Measurements from ENCODE around the gene THADA.

Gene THADA

DNA sequence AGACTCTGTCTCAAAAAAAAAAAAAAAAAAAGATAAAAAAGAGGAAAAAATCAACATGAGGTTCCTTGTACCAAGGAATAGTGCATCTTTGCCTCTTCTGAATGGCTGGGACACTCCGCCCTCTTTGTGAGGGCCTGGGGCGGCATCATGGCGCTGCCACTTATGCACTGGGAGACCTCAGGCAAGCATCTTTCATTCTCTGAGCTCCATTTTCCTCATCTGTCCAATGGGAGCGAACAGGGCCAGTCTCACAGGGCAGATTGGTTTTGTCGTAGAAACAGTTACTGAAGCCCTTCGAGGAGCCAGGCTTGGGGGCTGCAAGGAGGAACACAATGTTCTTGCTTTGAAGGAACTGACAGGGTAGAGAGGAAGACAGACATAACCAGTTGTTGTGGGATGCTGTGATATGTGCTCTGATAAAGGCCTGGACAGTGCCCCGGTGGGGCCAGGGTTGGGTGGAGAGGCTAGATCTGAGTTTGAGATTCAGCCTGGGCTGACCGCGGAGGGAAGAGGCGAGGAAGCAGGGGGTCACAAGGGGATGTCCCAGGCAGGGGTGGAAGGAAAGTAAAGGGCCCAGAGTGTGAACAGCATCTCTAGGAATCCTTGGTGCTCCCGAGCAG lies 383.5 kb downstream of the THADA start:
- Histone ChIP-seq H3K36me3 (ENCODE audit: control insufficient read depth, insufficient read depth, low read length) (no peaks in the 10 kb centered on the region), H3K4me3 (ENCODE audit: low read length) (no peak overlapping the region)

DNA sequence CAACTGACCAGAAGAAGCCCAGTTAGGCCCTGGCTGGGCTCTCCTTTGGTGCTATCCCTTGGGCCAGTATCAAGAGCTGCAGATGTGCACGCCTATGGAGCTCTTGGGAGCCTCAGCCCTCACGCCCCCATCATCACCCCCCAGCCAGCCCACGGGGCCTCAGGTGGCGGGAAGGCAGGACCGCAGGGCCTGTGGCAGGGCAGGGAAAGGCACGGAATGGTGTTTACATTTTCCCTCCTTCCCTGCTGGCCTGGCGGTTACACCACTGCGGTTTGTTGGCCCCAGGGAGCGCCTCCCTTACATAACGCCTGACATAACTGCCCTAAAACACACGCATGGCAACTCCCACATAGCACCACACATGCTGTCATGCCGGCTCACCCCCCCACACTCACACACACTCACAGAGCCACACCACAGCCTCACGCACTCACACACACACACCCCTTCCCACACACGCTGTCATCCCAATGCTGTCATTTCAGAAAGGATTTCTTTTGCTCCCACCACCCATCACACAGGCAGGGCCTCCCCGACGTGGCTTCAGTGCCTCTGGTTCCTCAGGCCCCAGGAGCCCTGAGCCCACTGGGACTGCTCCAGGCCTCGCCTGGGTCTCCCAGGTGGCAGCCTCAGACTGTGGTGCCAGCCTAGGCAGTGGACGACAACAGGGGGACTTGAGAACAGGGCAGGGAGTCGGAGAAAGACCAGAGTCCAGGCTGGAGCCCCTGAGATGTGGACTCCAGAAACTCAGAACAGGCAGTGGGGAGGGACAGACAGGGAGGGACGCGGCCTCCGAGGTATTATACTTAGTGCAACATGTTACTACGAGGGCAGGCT lies 385.2 kb downstream of the THADA start:
- no peaks in the 10 kb centered on the region for H3K9me3 ChIP-seq (ENCODE audit: control insufficient read depth, low read length)
- no peak overlapping the region for H3K4me3 ChIP-seq (ENCODE audit: low read length)
- no peaks in the 10 kb centered on the region for H3K36me3 ChIP-seq (ENCODE audit: control insufficient read depth, insufficient read depth, low read length)
- H3K27me3 ChIP-seq (ENCODE audit: control insufficient read depth, insufficient read depth, low read length): no peaks in the 10 kb centered on the region
- H3K9ac ChIP-seq (ENCODE audit: low read length): peak overlapping the region; percentile 41
- peaks cover 44% of the 10 kb centered on the region for H3K4me1 ChIP-seq (ENCODE audit: control insufficient read depth, insufficient read depth, low read length)

More for the DNA sequence above, 383.5 kb downstream of the THADA start:
- H3K4me1 ChIP-seq (ENCODE audit: control insufficient read depth, insufficient read depth, low read length): peaks cover 44% of the 10 kb centered on the region
- H3K27me3 ChIP-seq (ENCODE audit: control insufficient read depth, insufficient read depth, low read length): no peaks in the 10 kb centered on the region
- H3K9me3 ChIP-seq (ENCODE audit: control insufficient read depth, low read length): no peaks in the 10 kb centered on the region
- no peak overlapping the region for H3K9ac ChIP-seq (ENCODE audit: low read length)

DNA sequence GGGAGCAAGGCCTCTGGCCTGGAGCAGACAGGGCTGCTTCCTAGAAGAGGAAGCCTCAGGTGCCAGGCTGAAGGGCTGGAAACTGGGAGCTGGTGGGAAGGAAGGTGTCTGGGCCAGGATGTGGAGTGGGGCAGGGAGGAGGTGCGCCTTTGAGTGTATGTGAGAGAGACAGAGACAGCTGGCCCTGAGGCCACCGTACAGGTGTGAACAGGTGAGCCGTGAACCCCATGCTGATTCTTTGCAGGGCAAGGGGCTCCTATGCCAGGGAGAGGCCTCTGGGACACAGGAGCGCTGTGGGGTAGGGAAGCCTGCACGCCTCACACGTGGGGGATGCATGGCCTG lies 385.7 kb downstream of the THADA start:
- Histone ChIP-seq H3K9ac (ENCODE audit: low read length) (peak overlapping the region; percentile 41), H3K4me3 (ENCODE audit: low read length) (no peak overlapping the region), H3K27me3 (ENCODE audit: control insufficient read depth, insufficient read depth, low read length) (no peaks in the 10 kb centered on the region), H3K36me3 (ENCODE audit: control insufficient read depth, insufficient read depth, low read length) (no peaks in the 10 kb centered on the region), H3K9me3 (ENCODE audit: control insufficient read depth, low read length) (no peaks in the 10 kb centered on the region), H3K4me1 (ENCODE audit: control insufficient read depth, insufficient read depth, low read length) (peaks cover 44% of the 10 kb centered on the region)

DNA sequence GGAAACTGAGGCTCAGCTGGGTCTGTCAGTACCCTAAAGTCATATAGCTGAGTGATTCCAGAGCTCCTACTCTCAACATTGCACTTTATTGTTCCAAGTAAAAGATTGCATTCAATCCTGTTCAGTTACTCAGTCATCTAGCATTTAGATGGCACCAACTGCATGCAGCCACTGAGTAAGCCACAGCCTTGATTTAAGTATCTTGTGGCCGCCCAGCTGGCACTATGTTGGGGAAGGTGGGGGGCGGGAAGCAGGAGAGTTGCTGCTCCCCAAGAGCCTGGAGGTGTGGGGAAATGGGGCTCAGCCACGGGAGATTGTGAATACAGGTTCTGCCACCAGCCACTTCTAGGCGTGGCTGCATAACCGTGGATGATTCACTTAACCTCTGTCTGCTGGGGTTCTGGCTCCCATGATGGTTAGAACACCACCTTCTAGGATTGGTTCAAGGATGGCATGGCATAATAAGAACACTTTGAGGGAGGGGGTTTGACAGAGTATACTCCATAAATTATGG lies 386.6 kb downstream of the THADA start:
- Histone ChIP-seq H3K9ac (ENCODE audit: low read length) (no peak overlapping the region), H3K27me3 (ENCODE audit: control insufficient read depth, insufficient read depth, low read length) (no peaks in the 10 kb centered on the region)

DNA sequence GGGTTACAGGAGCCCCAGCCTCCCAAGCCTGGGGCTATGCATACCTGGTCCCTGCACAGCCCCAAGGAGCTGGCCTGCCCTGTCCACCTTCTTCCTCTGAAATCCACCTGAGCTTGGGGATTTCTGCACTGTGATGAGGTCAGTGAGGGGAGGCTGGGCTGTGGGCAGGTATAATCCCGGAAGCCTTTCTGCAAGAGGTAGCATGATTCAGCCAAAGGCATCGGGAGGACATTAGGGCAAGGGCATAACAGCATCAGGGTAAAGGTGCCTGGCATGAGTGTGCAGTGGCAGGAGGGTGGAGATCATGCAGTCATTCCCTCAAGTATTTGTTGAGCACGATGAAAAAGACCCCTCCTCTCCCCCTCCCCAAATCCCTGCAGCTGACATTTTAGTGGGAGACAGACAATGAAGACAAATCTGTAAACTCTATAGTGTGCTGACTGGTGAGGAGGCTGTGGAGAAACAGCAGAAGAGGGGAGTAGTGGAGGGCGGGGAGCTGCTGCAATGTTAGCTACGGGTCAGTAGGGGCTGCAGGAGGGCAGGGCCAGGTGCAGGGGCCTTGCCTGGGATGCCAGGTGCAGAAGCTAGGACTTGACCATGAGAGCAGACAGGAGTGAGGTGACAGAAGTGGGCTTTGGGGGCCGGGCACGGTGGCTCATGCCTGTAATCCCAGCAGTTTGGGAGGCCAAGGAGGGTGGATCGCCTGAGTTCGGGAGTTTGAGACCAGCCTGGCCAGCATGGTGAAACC lies 388.1 kb downstream of the THADA start:
- Histone ChIP-seq H3K9ac (ENCODE audit: low read length) (no peak overlapping the region), H3K36me3 (ENCODE audit: control insufficient read depth, insufficient read depth, low read length) (no peaks in the 10 kb centered on the region), H3K4me3 (ENCODE audit: low read length) (no peak overlapping the region), H3K4me1 (ENCODE audit: control insufficient read depth, insufficient read depth, low read length) (peaks cover 41% of the 10 kb centered on the region), H3K27me3 (ENCODE audit: control insufficient read depth, insufficient read depth, low read length) (no peaks in the 10 kb centered on the region), H3K9me3 (ENCODE audit: control insufficient read depth, low read length) (no peaks in the 10 kb centered on the region)

More for the DNA sequence above, 386.6 kb downstream of the THADA start:
- peaks cover 44% of the 10 kb centered on the region for H3K4me1 ChIP-seq (ENCODE audit: control insufficient read depth, insufficient read depth, low read length)
- H3K9me3 ChIP-seq (ENCODE audit: control insufficient read depth, low read length): no peaks in the 10 kb centered on the region
- H3K36me3 ChIP-seq (ENCODE audit: control insufficient read depth, insufficient read depth, low read length): no peaks in the 10 kb centered on the region
- H3K4me3 ChIP-seq (ENCODE audit: low read length): no peak overlapping the region

DNA sequence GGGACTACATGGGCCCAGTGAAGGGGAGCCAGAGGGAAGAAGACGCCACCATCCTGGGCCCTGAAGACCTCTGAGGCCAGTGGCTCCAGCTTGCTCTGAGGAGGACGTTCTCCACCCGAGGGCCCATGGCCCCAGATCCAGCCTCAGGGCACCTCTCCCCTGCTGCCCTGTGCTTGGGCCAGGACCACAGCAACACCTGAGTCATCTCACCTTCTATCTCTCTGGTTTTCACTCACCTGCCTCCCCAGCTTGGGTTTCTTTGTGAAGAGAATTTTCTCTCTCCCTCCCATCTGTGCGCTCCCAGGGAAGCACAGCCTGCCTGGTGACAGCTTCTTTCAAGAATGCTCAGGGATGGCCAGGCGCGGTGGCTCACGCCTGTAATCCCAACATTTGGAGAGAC lies 389.2 kb downstream of the THADA start:
- Histone ChIP-seq H3K36me3 (ENCODE audit: control insufficient read depth, insufficient read depth, low read length) (no peaks in the 10 kb centered on the region), H3K9me3 (ENCODE audit: control insufficient read depth, low read length) (no peaks in the 10 kb centered on the region), H3K4me3 (ENCODE audit: low read length) (no peak overlapping the region), H3K9ac (ENCODE audit: low read length) (no peak overlapping the region), H3K4me1 (ENCODE audit: control insufficient read depth, insufficient read depth, low read length) (peaks cover 35% of the 10 kb centered on the region), H3K27me3 (ENCODE audit: control insufficient read depth, insufficient read depth, low read length) (no peaks in the 10 kb centered on the region)

DNA sequence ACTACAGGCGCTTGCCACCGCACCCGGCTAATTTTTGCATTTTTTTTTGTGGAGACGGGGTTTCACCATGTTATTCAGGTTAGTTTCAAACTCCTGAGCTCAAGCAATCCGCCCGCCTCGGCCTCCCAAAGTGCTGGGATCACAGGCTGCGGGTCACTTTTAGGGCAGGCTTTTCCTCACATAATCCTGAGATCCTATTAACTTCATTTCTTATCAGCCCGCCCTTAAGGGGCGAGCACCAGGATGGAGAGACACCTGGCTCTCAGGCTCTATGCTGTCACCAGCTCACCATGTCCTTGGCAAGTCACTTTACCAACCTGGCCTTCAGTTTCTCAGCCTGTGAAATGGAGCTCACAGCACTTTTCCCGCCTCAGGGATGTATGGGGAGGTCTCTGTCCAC lies 392.5 kb downstream of the THADA start:
- Histone ChIP-seq H3K9me3 (ENCODE audit: control insufficient read depth, low read length) (no peaks in the 10 kb centered on the region), H3K36me3 (ENCODE audit: control insufficient read depth, insufficient read depth, low read length) (no peaks in the 10 kb centered on the region), H3K27me3 (ENCODE audit: control insufficient read depth, insufficient read depth, low read length) (no peaks in the 10 kb centered on the region), H3K4me1 (ENCODE audit: control insufficient read depth, insufficient read depth, low read length) (peaks cover 29% of the 10 kb centered on the region), H3K4me3 (ENCODE audit: low read length) (no peak overlapping the region), H3K9ac (ENCODE audit: low read length) (no peak overlapping the region)

DNA sequence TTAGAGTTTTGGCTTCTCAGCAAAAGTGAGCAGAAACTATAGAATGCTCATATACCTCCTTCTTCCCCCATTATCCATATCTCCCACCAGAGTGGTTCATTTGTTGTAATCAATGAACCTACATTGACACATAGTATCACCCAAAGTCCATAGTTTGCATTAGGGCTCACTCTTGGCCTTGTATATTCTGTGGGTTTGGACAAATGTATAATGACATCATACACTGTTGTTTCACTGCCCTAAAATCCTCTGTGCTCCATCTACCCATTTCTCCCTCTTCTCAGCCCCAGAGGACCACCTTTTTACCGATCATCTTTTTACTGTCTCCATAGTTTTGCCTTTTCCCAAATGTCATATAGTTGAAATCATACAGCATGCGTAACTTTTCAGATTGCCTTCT lies 393.5 kb downstream of the THADA start:
- H3K4me3 ChIP-seq (ENCODE audit: low read length): no peak overlapping the region
- no peaks in the 10 kb centered on the region for H3K9me3 ChIP-seq (ENCODE audit: control insufficient read depth, low read length)
- no peaks in the 10 kb centered on the region for H3K27me3 ChIP-seq (ENCODE audit: control insufficient read depth, insufficient read depth, low read length)
- no peak overlapping the region for H3K9ac ChIP-seq (ENCODE audit: low read length)
- no peaks in the 10 kb centered on the region for H3K36me3 ChIP-seq (ENCODE audit: control insufficient read depth, insufficient read depth, low read length)
- peaks cover 22% of the 10 kb centered on the region for H3K4me1 ChIP-seq (ENCODE audit: control insufficient read depth, insufficient read depth, low read length)

DNA sequence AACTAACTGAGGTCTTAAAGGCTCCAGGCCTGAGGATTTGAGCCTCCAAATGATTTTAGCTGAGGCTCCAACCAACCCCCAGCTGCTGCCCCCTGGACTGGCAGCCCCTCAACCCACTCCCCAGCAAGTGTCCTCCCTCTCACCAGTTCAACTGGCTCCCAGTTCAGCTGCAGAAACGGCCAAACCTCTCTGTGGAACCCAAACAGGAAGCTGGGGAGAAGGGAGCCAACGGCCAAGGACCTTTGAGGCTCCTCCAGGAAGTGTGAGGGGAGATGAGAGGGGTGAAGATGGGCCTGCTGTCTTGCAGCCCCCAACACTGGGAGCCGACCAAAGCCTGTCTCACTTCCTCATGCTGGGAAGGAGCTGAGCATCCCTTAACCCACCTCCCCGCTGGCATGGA lies 394.3 kb downstream of the THADA start:
- Histone ChIP-seq H3K9ac (ENCODE audit: low read length) (peak overlapping the region; percentile 4), H3K4me1 (ENCODE audit: control insufficient read depth, insufficient read depth, low read length) (peaks cover 21% of the 10 kb centered on the region), H3K36me3 (ENCODE audit: control insufficient read depth, insufficient read depth, low read length) (no peaks in the 10 kb centered on the region), H3K27me3 (ENCODE audit: control insufficient read depth, insufficient read depth, low read length) (no peaks in the 10 kb centered on the region), H3K4me3 (ENCODE audit: low read length) (no peak overlapping the region), H3K9me3 (ENCODE audit: control insufficient read depth, low read length) (no peaks in the 10 kb centered on the region)

DNA sequence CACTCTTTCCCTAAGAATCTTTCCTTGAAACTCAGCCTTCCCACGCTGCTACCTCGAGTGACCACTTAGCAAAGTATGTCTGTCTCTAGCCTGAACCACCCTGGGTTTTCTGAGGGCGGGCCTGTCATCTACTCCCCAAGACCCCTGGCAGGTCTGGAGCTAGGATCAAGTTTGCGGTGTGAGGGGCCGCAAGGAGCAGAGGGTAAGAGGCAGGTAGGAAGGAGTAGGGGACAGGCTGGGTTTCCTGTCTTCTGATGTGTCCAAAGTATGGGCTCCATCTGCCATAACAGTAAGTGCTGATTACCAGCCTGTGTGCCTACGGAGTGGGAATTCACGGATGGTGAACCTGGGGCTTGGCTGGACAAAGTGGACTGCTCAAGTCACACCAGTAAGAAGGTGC lies 394.8 kb downstream of the THADA start:
- no peak overlapping the region for H3K4me3 ChIP-seq (ENCODE audit: low read length)
- H3K4me1 ChIP-seq (ENCODE audit: control insufficient read depth, insufficient read depth, low read length): peaks cover 21% of the 10 kb centered on the region
- H3K9me3 ChIP-seq (ENCODE audit: control insufficient read depth, low read length): no peaks in the 10 kb centered on the region
- H3K27me3 ChIP-seq (ENCODE audit: control insufficient read depth, insufficient read depth, low read length): no peaks in the 10 kb centered on the region
- no peaks in the 10 kb centered on the region for H3K36me3 ChIP-seq (ENCODE audit: control insufficient read depth, insufficient read depth, low read length)
- peak overlapping the region; percentile 4 for H3K9ac ChIP-seq (ENCODE audit: low read length)

DNA sequence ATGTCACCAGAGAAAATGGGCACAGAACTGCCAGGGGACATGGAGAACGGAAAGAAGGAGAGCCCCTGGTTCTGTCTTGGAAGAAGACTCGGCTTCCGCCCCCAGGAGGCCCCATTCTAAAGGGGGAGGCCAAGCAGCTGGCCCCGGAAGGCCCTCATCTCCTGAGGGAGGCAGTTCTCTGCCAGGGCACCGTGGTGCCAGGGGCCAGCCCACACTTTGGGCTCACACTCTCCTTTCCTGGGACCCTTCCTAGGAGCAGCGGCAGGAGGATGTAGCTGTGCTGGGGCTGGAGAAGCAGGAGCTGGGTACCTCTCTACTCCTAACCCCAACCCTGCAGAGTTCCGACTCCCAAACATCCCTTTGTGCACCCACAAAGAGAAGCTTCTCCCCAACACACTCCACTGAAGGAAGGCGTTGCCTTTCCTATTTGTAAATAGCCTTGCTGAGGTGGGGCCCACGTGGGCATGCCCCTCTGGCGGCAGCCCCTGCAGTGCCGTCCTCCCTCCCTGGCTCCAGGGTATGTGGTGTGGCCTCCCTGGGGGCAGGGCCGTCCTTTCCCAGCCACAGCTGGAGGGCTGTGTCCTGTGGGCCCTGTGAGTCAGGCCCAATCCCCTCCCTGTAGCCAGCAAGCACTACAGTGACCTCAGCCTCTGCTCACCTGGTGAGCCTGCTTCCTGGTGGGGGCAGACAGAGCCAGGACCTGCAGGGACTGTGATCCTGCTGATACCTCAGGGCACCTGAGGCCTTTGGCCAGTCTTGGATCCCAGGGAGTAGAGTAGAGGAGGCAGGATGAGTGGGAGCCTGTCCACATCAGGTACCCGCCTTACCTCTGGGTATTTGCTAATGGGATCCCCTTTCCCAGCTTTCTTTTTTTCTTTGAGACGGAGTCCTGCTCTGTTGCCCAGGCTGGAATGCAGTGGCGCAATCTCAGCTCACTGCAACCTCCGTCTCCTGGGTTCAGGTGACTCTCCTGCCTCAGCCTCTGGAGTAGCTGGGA lies 396.0 kb downstream of the THADA start:
- Histone ChIP-seq H3K9me3 (ENCODE audit: control insufficient read depth, low read length) (no peaks in the 10 kb centered on the region), H3K27me3 (ENCODE audit: control insufficient read depth, insufficient read depth, low read length) (no peaks in the 10 kb centered on the region), H3K9ac (ENCODE audit: low read length) (peak overlapping the region; percentile 22), H3K4me1 (ENCODE audit: control insufficient read depth, insufficient read depth, low read length) (peaks cover 33% of the 10 kb centered on the region), H3K36me3 (ENCODE audit: control insufficient read depth, insufficient read depth, low read length) (no peaks in the 10 kb centered on the region), H3K4me3 (ENCODE audit: low read length) (no peak overlapping the region)
